ENCODE measurements around the gene TMEM209.

Gene TMEM209

DNA sequence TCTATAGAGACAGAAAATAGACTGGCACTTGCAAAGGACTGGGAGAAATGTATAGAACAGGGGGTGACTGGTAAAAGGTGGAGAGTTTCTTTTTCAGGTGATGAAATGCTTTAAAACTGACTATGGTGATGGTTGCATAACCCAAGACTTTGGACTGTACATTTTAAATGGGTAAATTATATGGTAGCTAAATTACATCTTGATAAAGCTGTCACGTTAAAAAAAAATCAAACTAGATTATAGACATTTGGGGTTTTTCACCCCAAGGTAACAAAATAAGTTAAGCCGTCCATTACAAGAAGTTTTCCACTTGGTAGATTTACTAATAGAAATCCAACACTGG is 24.0 kb downstream of the TMEM209 start (continued):
- TF ChIP-seq, protein P1, sequence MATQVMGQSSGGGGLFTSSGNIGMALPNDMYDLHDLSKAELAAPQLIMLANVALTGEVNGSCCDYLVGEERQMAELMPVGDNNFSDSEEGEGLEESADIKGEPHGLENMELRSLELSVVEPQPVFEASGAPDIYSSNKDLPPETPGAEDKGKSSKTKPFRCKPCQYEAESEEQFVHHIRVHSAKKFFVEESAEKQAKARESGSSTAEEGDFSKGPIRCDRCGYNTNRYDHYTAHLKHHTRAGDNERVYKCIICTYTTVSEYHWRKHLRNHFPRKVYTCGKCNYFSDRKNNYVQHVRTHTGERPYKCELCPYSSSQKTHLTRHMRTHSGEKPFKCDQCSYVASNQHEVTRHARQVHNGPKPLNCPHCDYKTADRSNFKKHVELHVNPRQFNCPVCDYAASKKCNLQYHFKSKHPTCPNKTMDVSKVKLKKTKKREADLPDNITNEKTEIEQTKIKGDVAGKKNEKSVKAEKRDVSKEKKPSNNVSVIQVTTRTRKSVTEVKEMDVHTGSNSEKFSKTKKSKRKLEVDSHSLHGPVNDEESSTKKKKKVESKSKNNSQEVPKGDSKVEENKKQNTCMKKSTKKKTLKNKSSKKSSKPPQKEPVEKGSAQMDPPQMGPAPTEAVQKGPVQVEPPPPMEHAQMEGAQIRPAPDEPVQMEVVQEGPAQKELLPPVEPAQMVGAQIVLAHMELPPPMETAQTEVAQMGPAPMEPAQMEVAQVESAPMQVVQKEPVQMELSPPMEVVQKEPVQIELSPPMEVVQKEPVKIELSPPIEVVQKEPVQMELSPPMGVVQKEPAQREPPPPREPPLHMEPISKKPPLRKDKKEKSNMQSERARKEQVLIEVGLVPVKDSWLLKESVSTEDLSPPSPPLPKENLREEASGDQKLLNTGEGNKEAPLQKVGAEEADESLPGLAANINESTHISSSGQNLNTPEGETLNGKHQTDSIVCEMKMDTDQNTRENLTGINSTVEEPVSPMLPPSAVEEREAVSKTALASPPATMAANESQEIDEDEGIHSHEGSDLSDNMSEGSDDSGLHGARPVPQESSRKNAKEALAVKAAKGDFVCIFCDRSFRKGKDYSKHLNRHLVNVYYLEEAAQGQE (tag by site-specific recombination; IDR thresholded peaks at IDR 0.05), result no peak
- TF ChIP-seq, protein P2, sequence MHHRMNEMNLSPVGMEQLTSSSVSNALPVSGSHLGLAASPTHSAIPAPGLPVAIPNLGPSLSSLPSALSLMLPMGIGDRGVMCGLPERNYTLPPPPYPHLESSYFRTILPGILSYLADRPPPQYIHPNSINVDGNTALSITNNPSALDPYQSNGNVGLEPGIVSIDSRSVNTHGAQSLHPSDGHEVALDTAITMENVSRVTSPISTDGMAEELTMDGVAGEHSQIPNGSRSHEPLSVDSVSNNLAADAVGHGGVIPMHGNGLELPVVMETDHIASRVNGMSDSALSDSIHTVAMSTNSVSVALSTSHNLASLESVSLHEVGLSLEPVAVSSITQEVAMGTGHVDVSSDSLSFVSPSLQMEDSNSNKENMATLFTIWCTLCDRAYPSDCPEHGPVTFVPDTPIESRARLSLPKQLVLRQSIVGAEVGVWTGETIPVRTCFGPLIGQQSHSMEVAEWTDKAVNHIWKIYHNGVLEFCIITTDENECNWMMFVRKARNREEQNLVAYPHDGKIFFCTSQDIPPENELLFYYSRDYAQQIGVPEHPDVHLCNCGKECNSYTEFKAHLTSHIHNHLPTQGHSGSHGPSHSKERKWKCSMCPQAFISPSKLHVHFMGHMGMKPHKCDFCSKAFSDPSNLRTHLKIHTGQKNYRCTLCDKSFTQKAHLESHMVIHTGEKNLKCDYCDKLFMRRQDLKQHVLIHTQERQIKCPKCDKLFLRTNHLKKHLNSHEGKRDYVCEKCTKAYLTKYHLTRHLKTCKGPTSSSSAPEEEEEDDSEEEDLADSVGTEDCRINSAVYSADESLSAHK (tag by site-specific recombination; IDR thresholded peaks at IDR 0.05), result no peak
- no peak for TF ChIP-seq ZNF311 (tag by site-specific recombination; IDR thresholded peaks at IDR 0.05; ENCODE audit: borderline replicate concordance)
- no peak for TF ChIP-seq ZNF521 (tag by site-specific recombination; IDR thresholded peaks at IDR 0.05)
- TF ChIP-seq ZNF37A (tag by site-specific recombination; IDR thresholded peaks at IDR 0.05), result no peak

DNA sequence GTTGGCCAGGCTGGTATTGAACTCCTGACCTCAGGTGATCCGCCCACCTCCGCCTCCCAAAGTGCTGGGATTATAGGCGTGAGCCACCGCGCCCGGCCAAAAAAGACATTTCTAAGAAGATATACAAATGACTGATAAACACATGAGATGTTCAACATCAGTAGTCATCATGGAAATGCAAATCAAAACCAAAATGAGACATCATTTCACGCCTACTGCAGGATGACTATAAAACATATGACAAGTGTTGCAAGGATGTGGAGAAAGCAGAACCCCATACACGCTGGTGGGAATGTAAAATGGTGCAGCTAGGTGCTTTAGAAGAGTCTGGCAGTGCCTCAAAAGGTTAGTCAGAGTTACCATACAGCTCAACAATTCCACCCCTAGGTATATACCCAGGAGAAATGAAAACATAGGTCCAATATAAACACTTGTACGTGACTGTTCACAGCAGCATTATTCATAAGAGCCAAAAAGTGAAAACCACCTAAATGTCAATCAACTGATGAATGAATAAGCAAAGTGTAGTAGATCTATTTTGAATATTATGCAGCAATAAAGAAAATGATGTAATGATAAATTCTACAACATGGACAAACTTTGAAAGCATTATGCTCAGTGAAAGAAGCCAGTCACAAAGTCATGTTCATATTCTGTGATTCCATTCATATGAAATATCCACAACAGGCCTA is 24.5 kb downstream of the TMEM209 start:
- Histone ChIP-seq H3K4me1 (ENCODE audit: control insufficient read depth, insufficient read depth, low read length) (no peaks in the 10 kb centered on the region), H3K36me3 (ENCODE audit: control insufficient read depth in 2 of 2, insufficient read depth in 1 of 2, low read length in 2 of 2) (peaks cover 42 to 58% of the 10 kb centered on the region in 2 experiments), H3K27ac (ENCODE audit: extremely low read depth, low read depth, low read length) (no peak overlapping the region), H3K9me3 (ENCODE audit: control insufficient read depth, insufficient read depth, low read depth, low read length) (no peaks in the 10 kb centered on the region), H3K4me3 (ENCODE audit: low read depth, low read length) (no peak overlapping the region)
- POLR2A ChIA-PET, result no interaction called here
- TF ChIP-seq, protein P3, sequence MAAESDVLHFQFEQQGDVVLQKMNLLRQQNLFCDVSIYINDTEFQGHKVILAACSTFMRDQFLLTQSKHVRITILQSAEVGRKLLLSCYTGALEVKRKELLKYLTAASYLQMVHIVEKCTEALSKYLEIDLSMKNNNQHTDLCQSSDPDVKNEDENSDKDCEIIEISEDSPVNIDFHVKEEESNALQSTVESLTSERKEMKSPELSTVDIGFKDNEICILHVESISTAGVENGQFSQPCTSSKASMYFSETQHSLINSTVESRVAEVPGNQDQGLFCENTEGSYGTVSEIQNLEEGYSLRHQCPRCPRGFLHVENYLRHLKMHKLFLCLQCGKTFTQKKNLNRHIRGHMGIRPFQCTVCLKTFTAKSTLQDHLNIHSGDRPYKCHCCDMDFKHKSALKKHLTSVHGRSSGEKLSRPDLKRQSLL (tag by site-specific recombination; IDR thresholded peaks at IDR 0.05), result no peak
- TF ChIP-seq ZNF2 (tag by site-specific recombination; IDR thresholded peaks at IDR 0.05) (no peak), ZNF239 (tag by site-specific recombination; IDR thresholded peaks at IDR 0.05) (no peak), KLF8 (tag by site-specific recombination; IDR thresholded peaks at IDR 0.05) (no peak)
- CTCF ChIA-PET, result no interaction called here

DNA sequence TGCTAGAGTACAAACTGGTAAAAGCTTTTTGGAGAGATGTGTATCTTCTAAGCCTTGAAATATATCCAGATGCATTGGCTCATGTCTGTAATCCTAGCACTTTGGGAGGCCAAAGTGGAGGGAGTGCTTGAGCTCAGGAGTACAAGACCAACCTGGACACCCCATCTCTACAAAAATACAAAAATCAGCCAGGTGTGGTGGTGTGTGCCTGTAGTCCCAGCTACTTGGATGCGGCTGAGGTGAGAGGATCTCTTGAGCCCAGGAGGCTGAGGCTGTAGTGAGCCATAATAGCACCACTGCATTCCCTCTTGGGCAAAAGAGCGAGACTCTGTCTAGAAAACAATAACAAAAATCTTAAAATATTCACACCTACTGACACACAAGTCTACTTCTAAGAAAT is 25.6 kb downstream of the TMEM209 start:
- CTCF ChIA-PET, result no interaction called here
- POLR2A ChIA-PET, result no interaction called here
- Histone ChIP-seq H3K9me3 (ENCODE audit: control insufficient read depth, insufficient read depth, low read depth, low read length) (no peaks in the 10 kb centered on the region), H3K27ac (ENCODE audit: extremely low read depth, low read depth, low read length) (no peak overlapping the region), H3K4me1 (ENCODE audit: control insufficient read depth, insufficient read depth, low read length) (no peaks in the 10 kb centered on the region), H3K36me3 (ENCODE audit: control insufficient read depth in 2 of 2, insufficient read depth in 1 of 2, low read length in 2 of 2) (peaks cover 47 to 58% of the 10 kb centered on the region in 2 experiments), H3K4me3 (ENCODE audit: low read depth, low read length) (no peak overlapping the region)
- TF ChIP-seq, protein P1 (tag by site-specific recombination; IDR thresholded peaks at IDR 0.05), result no peak
- TF ChIP-seq, protein P4, sequence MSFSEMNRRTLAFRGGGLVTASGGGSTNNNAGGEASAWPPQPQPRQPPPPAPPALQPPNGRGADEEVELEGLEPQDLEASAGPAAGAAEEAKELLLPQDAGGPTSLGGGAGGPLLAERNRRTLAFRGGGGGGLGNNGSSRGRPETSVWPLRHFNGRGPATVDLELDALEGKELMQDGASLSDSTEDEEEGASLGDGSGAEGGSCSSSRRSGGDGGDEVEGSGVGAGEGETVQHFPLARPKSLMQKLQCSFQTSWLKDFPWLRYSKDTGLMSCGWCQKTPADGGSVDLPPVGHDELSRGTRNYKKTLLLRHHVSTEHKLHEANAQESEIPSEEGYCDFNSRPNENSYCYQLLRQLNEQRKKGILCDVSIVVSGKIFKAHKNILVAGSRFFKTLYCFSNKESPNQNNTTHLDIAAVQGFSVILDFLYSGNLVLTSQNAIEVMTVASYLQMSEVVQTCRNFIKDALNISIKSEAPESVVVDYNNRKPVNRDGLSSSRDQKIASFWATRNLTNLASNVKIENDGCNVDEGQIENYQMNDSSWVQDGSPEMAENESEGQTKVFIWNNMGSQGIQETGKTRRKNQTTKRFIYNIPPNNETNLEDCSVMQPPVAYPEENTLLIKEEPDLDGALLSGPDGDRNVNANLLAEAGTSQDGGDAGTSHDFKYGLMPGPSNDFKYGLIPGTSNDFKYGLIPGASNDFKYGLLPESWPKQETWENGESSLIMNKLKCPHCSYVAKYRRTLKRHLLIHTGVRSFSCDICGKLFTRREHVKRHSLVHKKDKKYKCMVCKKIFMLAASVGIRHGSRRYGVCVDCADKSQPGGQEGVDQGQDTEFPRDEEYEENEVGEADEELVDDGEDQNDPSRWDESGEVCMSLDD (tag by site-specific recombination; IDR thresholded peaks at IDR 0.05), result no peak
- no peak for TF ChIP-seq BCL11A (tag by site-specific recombination; IDR thresholded peaks at IDR 0.05; ENCODE audit: low read depth)
- no peak for TF ChIP-seq ZNF24 (tag by site-specific recombination; IDR thresholded peaks at IDR 0.05)
- no peak for TF ChIP-seq ZNF155 (tag by site-specific recombination; IDR thresholded peaks at IDR 0.05)
- no peak for TF ChIP-seq ZNF169 (tag by site-specific recombination; IDR thresholded peaks at IDR 0.05)
- TF ChIP-seq, protein P5, sequence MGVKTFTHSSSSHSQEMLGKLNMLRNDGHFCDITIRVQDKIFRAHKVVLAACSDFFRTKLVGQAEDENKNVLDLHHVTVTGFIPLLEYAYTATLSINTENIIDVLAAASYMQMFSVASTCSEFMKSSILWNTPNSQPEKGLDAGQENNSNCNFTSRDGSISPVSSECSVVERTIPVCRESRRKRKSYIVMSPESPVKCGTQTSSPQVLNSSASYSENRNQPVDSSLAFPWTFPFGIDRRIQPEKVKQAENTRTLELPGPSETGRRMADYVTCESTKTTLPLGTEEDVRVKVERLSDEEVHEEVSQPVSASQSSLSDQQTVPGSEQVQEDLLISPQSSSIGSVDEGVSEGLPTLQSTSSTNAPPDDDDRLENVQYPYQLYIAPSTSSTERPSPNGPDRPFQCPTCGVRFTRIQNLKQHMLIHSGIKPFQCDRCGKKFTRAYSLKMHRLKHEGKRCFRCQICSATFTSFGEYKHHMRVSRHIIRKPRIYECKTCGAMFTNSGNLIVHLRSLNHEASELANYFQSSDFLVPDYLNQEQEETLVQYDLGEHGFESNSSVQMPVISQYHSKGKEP (tag by site-specific recombination; IDR thresholded peaks at IDR 0.05), result no peak
- TF ChIP-seq SETDB1 (IDR thresholded peaks at IDR 0.05; ENCODE audit: insufficient read length, low read length), result no peak
- no peak for TF ChIP-seq ZNF626 (tag by site-specific recombination; IDR thresholded peaks at IDR 0.05)
